HG03066 (cell line): ENCODE measurements around the gene SMYD4.
"Not testable (repeated sequence)": the region's sequence is repeated elsewhere in the genome, so short reads cannot be mapped to it uniquely, and the experiment has no call there.

Experiments used
- ATAC-seq: cut with Tn5 transposase; IDR thresholded peaks from one replicate; pipeline ENCODE4 v1.9.1; 2021; ENCODE audit warnings: low read depth; ENCODE audit not compliant: unreplicated experiment

Gene SMYD4

GRCh38 chr17:1762233-1762900 lies 67.3 kb downstream of the SMYD4 start:
- no peak for ATAC-seq

GRCh38 chr17:1759529-1759928 lies 70.2 kb downstream of the SMYD4 start:
- ATAC-seq: no peak

- ATAC-seq: no peak
These were observed 70.9 kb downstream of the SMYD4 start for GRCh38 chr17:1758807-1759206.

- ATAC-seq: no peak
These were observed 73.9 kb downstream of the SMYD4 start for GRCh38 chr17:1755827-1756262.

GRCh38 chr17:1755252-1755826 lies 74.4 kb downstream of the SMYD4 start:
- no peak for ATAC-seq

- no peak for ATAC-seq
These were observed 75.1 kb downstream of the SMYD4 start for GRCh38 chr17:1754430-1755112.

- ATAC-seq: no peak
These were observed 75.8 kb downstream of the SMYD4 start for GRCh38 chr17:1753767-1754429.

GRCh38 chr17:1752425-1753262 lies 77.1 kb downstream of the SMYD4 start:
- no peak for ATAC-seq

- no peak for ATAC-seq
These were observed 79.1 kb downstream of the SMYD4 start for GRCh38 chr17:1750628-1751027.

GRCh38 chr17:1746975-1747543 lies 82.6 kb downstream of the SMYD4 start:
- no peak for ATAC-seq

- ATAC-seq: no peak
These were observed 84.1 kb downstream of the SMYD4 start for GRCh38 chr17:1745513-1746020.

GRCh38 chr17:1744551-1745512 lies 84.9 kb downstream of the SMYD4 start:
- ATAC-seq: no peak

- no peak for ATAC-seq
These were observed 86.6 kb downstream of the SMYD4 start for GRCh38 chr17:1743088-1743439.

- ATAC-seq: no peak
These were observed 87.2 kb downstream of the SMYD4 start, which contains the start of gene SERPINF2 for GRCh38 chr17:1742371-1743087. Gene SERPINF2 (plus strand): TSS chr17:1742871. CDS start chr17:1744996, 2,125 bp downstream.

GRCh38 chr17:1741899-1742298 lies 87.8 kb downstream of the SMYD4 start:
- not testable (repeated sequence) for ATAC-seq

- ATAC-seq: no peak
These were observed 92.0 kb downstream of the SMYD4 start for GRCh38 chr17:1737531-1738291.
